RWPE2 (cell line): ENCODE measurements around the gene DACH1.

ENCODE experiments used
- ATAC-seq: fragments of 200-7000 bp; cut with Tn5 transposase; 3 replicates; pipeline ENCODE4 v1.9.1; 2021; ENCODE audit warnings: low read depth
- DNase-seq: peaks from one replicate; pipeline ENCODE4 v3.0.0-alpha.2; 2020; ENCODE audit warnings: low spot score
- H3K27ac ChIP-seq: fragments of 450-650 bp; 2 replicates; pipeline ENCODE4 v1.5.1; 2017; ENCODE audit warnings: mild to moderate bottlenecking; ENCODE audit not compliant: poor library complexity, severe bottlenecking
- H3K27me3 ChIP-seq: fragments of 250-450 bp; sonication (Bioruptor Pico); 2 replicates; pipeline ENCODE4 v1.5.1; 2021; ENCODE audit warnings: mild to moderate bottlenecking, moderate library complexity; ENCODE audit not compliant: insufficient read depth, poor library complexity, severe bottlenecking
- H3K36me3 ChIP-seq: fragments of 250-450 bp; sonication (Bioruptor Pico); 2 replicates; pipeline ENCODE4 v1.5.1; 2020; ENCODE audit warnings: low read depth, mild to moderate bottlenecking, moderate library complexity
- H3K4me1 ChIP-seq: fragments of 250-450 bp; sonication (Bioruptor Pico); 2 replicates; pipeline ENCODE4 v1.5.1; 2021; ENCODE audit warnings: mild to moderate bottlenecking, moderate library complexity; ENCODE audit not compliant: insufficient read depth, poor library complexity, severe bottlenecking
- H3K4me3 ChIP-seq: fragments of 250-450 bp; sonication (Bioruptor Pico); 2 replicates; pipeline ENCODE4 v1.5.1; 2021; ENCODE audit warnings: mild to moderate bottlenecking, moderate library complexity; ENCODE audit not compliant: severe bottlenecking
- H3K9me3 ChIP-seq: fragments of 250-450 bp; sonication (Bioruptor Pico); 2 replicates; pipeline ENCODE4 v1.5.1; 2021; ENCODE audit warnings: mild to moderate bottlenecking, moderate library complexity; ENCODE audit not compliant: severe bottlenecking
- TF ChIP-seq, protein P1 (sequence below): fragments of 450-650 bp; IDR thresholded peaks from one replicate; pipeline ENCODE4 v1.5.1; 2017; ENCODE audit warnings: mild to moderate bottlenecking, moderate library complexity; ENCODE audit not compliant: poor library complexity, severe bottlenecking

The DACH1 gene

GRCh38 chr13:71499944-71500514, 367.0 kb downstream of the DACH1 start:
- H3K4me3 ChIP-seq: no peak overlapping the region
- TF ChIP-seq, protein P1, sequence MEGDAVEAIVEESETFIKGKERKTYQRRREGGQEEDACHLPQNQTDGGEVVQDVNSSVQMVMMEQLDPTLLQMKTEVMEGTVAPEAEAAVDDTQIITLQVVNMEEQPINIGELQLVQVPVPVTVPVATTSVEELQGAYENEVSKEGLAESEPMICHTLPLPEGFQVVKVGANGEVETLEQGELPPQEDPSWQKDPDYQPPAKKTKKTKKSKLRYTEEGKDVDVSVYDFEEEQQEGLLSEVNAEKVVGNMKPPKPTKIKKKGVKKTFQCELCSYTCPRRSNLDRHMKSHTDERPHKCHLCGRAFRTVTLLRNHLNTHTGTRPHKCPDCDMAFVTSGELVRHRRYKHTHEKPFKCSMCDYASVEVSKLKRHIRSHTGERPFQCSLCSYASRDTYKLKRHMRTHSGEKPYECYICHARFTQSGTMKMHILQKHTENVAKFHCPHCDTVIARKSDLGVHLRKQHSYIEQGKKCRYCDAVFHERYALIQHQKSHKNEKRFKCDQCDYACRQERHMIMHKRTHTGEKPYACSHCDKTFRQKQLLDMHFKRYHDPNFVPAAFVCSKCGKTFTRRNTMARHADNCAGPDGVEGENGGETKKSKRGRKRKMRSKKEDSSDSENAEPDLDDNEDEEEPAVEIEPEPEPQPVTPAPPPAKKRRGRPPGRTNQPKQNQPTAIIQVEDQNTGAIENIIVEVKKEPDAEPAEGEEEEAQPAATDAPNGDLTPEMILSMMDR: no peak
- no peaks in the 10 kb centered on the region for H3K36me3 ChIP-seq
- no peak for DNase-seq
- no peak for ATAC-seq
- no peaks in the 10 kb centered on the region for H3K9me3 ChIP-seq
- no peak overlapping the region for H3K27ac ChIP-seq
- H3K27me3 ChIP-seq: peaks cover 3% of the 10 kb centered on the region
- no peaks in the 10 kb centered on the region for H3K4me1 ChIP-seq

GRCh38 chr13:71499235-71499634, 367.8 kb downstream of the DACH1 start:
- no peak overlapping the region for H3K4me3 ChIP-seq
- no peak overlapping the region for H3K27ac ChIP-seq
- no peaks in the 10 kb centered on the region for H3K9me3 ChIP-seq
- TF ChIP-seq, protein P1: no peak
- H3K4me1 ChIP-seq: no peaks in the 10 kb centered on the region
- H3K27me3 ChIP-seq: peaks cover 3% of the 10 kb centered on the region
- H3K36me3 ChIP-seq: no peaks in the 10 kb centered on the region
- no peak for ATAC-seq
- no peak for DNase-seq

GRCh38 chr13:71493189-71493588, 373.8 kb downstream of the DACH1 start:
- H3K9me3 ChIP-seq: no peaks in the 10 kb centered on the region
- no peak for DNase-seq

GRCh38 chr13:71492346-71492871, 374.6 kb downstream of the DACH1 start:
- TF ChIP-seq, protein P1: no peak
- no peaks in the 10 kb centered on the region for H3K4me1 ChIP-seq
- DNase-seq: no peak
- H3K36me3 ChIP-seq: no peaks in the 10 kb centered on the region
- no peak overlapping the region for H3K4me3 ChIP-seq
- no peaks in the 10 kb centered on the region for H3K9me3 ChIP-seq
- H3K27me3 ChIP-seq: no peaks in the 10 kb centered on the region
- no peak for ATAC-seq
- no peak overlapping the region for H3K27ac ChIP-seq

More at GRCh38 chr13:71493189-71493588, 373.8 kb downstream of the DACH1 start:
- Histone ChIP-seq H3K27me3 (no peaks in the 10 kb centered on the region), H3K36me3 (no peaks in the 10 kb centered on the region), H3K27ac (no peak overlapping the region), H3K4me1 (no peaks in the 10 kb centered on the region), H3K4me3 (no peak overlapping the region)
- no peak for ATAC-seq
- TF ChIP-seq, protein P1: no peak

DNA sequence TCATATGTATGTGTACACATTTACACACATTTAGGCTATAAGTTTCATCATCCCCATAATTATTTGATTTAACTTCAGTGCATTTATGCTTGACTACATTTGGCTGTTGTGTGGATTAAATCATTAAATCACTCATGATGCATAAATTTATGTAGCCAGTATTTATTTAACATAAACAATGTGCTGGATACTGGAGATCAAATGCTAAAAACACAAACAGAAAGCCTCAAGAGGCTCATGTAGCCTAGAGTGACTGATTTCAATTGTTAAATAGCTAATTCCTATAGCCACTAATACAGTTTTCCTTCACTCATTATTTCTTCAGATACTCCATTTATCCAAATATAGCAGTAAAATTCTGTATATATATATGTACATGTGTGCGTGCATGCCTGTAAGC, 376.0 kb downstream of the DACH1 start:
- Histone ChIP-seq H3K9me3 (no peaks in the 10 kb centered on the region), H3K27me3 (no peaks in the 10 kb centered on the region), H3K36me3 (no peaks in the 10 kb centered on the region), H3K27ac (no peak overlapping the region), H3K4me1 (no peaks in the 10 kb centered on the region), H3K4me3 (no peak overlapping the region)
- TF ChIP-seq, protein P1: no peak
- DNase-seq (no peak), ATAC-seq (no peak)
